PC-3 (cell line): ENCODE data around the gene CCDC82. TPM values are rescaled to one million over a fixed set of nuclear protein-coding genes. Genes with fewer than 3 reads are reported as not detected.

Experiments used
- ATAC-seq: fragments of 200-7000 bp; cut with Tn5 transposase; 2 replicates; pipeline ENCODE4 v1.9.1; 2020; ENCODE audit warnings: mild to moderate bottlenecking, moderate library complexity
- BruUV-seq: library from RNA; stranded (reverse); fragments of 400-500 nt; replicated peaks from 2 replicates; lab custom pipeline; 2021; lab: Mats Ljungman, UMichigan
- CTCF ChIA-PET: fragments of 300-600 bp; sonication (Branson Sonifier 250); formaldehyde crosslinking; loops from one replicate; lab custom pipeline; 2022; ENCODE audit warnings: antibody characterized with exemption; lab: Charles Lee
- POLR2A ChIA-PET: fragments of 300-600 bp; sonication (Branson Sonifier 250); formaldehyde crosslinking; loops from one replicate; lab custom pipeline; 2022; ENCODE audit warnings: antibody characterized with exemption; ENCODE audit not compliant: unreplicated experiment; lab: Charles Lee
- DNase-seq: peaks from one replicate; pipeline ENCODE4 v3.0.0-alpha.2; 2015
- H2AFZ ChIP-seq: fragments of 300-600 bp; sonication (generic); 2 replicates; pipeline ENCODE4 v1.6.0; 2016; ENCODE audit warnings: antibody characterized with exemption, low read length
- H3F3A ChIP-seq: fragments of 300-600 bp; sonication (generic); one replicate; pipeline ENCODE4 v1.6.0; 2017; ENCODE audit warnings: antibody characterized with exemption, low read length, control low read depth, mild to moderate bottlenecking; ENCODE audit not compliant: unreplicated experiment
- H3K27ac ChIP-seq: fragments of 300-600 bp; sonication (generic); 2 replicates; pipeline ENCODE4 v1.5.1; 2016; ENCODE audit warnings: mild to moderate bottlenecking, low read length
- H3K27me3 ChIP-seq: fragments of 300-600 bp; sonication (generic); 2 replicates; pipeline ENCODE4 v1.6.1; 2016; ENCODE audit warnings: low read length, mixed read lengths
- H3K36me3 ChIP-seq: fragments of 300-600 bp; sonication (generic); 2 replicates; pipeline ENCODE4 v1.6.1; 2016; ENCODE audit warnings: low read depth, mixed run types, low read length, mixed read lengths
- H3K4me1 ChIP-seq: fragments of 300-600 bp; sonication (generic); 2 replicates; pipeline ENCODE4 v1.5.1; 2016; ENCODE audit warnings: low read length; ENCODE audit not compliant: insufficient read depth
- H3K4me2 ChIP-seq: fragments of 300-600 bp; sonication (generic); 2 replicates; pipeline ENCODE4 v1.6.0; 2016; ENCODE audit warnings: low read length
- H3K4me3 ChIP-seq: fragments of 300-600 bp; sonication (generic); 2 replicates; pipeline ENCODE4 v1.5.1; 2016; ENCODE audit warnings: mild to moderate bottlenecking, low read length, mixed read lengths
- H3K79me2 ChIP-seq: fragments of 300-600 bp; sonication (generic); 2 replicates; pipeline ENCODE4 v1.6.1; 2017; ENCODE audit warnings: low read length, mixed read lengths
- H3K9ac ChIP-seq: fragments of 300-600 bp; sonication (generic); 2 replicates; pipeline ENCODE4 v1.6.0; 2016; ENCODE audit warnings: mild to moderate bottlenecking, low read length
- H3K9me2 ChIP-seq: fragments of 300-600 bp; sonication (generic); replicated peaks from 2 replicates; pipeline ENCODE4 v1.6.1; 2016; ENCODE audit warnings: mixed run types, low read length, mixed read lengths
- H3K9me3 ChIP-seq: fragments of 300-600 bp; sonication (generic); 2 replicates; pipeline ENCODE4 v1.6.1; 2016; ENCODE audit warnings: low read length, mixed read lengths
- H4K20me1 ChIP-seq: fragments of 300-600 bp; sonication (generic); 2 replicates; pipeline ENCODE4 v1.6.1; 2016; ENCODE audit warnings: low read length, mixed read lengths
- EZH2 ChIP-seq: fragments of 300-600 bp; sonication (generic); IDR thresholded peaks from one replicate; pipeline ENCODE4 v1.6.1; 2017; ENCODE audit warnings: antibody characterized with exemption, mild to moderate bottlenecking, low read length; ENCODE audit not compliant: unreplicated experiment
- EZH2phosphoT487 ChIP-seq: fragments of 300-600 bp; sonication (generic); IDR thresholded peaks from 2 replicates; pipeline ENCODE4 v1.6.1; 2018; ENCODE audit warnings: mild to moderate bottlenecking, antibody characterized with exemption, low read length, borderline replicate concordance
- intact Hi-C: fragments of 100-400 bp; cut with micrococcal nuclease; formaldehyde crosslinking; loops from 2 replicates; pipeline ENCODE4 v1.9.0; 2023
- total RNA-seq: library from RNA; depleted of rRNA; stranded (reverse); fragments of >200 nt; gene quantifications from 2 replicates; pipeline ENCODE4 v1.2.3, GENCODE V29; 2014
- TF ChIP-seq, protein P1 (sequence below): fragments of 300-600 bp; sonication (generic); conservative IDR thresholded peaks from 2 replicates; pipeline ENCODE4 v1.5.1; 2017; ENCODE audit warnings: antibody characterized with exemption, low read depth, mild to moderate bottlenecking, low read length

CCDC82 gene
- total RNA-seq, 1 experiment from 2014 or later = 13.5 TPM

DNA sequence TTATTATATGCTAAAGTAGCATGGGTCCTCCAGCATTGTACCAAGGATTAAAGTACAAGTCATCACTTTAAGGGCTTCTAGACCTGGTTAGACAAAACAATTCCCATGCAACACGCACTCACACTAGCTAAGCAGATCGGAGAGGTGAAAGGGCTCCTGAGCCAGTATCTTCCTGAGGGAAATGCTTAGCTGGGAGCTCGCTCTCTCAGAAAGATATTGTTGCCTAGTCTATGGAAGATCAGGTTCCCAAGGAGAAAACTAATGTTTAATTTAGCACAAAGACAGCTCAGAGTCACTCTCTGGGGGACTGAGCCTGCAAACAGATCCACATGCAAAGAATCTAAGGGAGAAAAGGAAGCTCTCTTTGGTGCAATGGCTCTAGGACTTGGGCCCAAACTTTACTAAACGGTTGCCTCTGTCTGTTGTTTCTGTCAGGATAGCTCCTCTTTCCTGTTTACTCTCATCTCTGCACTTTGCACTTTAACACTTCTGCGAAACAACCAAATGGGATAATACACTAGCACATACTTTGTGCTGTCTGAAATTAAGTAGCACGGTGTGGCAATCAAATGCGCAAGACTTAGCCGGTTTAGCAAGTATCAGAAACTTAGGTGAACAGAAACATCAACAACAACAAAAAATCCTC, 57.5 kb downstream of the CCDC82 start:
- Histone ChIP-seq H3F3A (no peaks in the 10 kb centered on the region), H3K27me3 (no peaks in the 10 kb centered on the region), H3K4me2 (no peak overlapping the region), H3K9me2 (0 out of 2 replicates have a peak, but pooled peaks cover 3% of the 10 kb centered on the region), H3K79me2 (peaks cover 55% of the 10 kb centered on the region), H3K4me3 (no peak overlapping the region), H3K9ac (no peak overlapping the region), H2AFZ (no peak overlapping the region), H4K20me1 (no peaks in the 10 kb centered on the region), H3K9me3 (no peaks in the 10 kb centered on the region), H3K4me1 (peaks cover 25% of the 10 kb centered on the region), H3K27ac (no peak overlapping the region), H3K36me3 (peaks cover 5% of the 10 kb centered on the region; the same call in 1 of the 2 replicates)
- TF ChIP-seq EZH2phosphoT487 (no peak), EZH2 (no peak)
- TF ChIP-seq, protein P1, sequence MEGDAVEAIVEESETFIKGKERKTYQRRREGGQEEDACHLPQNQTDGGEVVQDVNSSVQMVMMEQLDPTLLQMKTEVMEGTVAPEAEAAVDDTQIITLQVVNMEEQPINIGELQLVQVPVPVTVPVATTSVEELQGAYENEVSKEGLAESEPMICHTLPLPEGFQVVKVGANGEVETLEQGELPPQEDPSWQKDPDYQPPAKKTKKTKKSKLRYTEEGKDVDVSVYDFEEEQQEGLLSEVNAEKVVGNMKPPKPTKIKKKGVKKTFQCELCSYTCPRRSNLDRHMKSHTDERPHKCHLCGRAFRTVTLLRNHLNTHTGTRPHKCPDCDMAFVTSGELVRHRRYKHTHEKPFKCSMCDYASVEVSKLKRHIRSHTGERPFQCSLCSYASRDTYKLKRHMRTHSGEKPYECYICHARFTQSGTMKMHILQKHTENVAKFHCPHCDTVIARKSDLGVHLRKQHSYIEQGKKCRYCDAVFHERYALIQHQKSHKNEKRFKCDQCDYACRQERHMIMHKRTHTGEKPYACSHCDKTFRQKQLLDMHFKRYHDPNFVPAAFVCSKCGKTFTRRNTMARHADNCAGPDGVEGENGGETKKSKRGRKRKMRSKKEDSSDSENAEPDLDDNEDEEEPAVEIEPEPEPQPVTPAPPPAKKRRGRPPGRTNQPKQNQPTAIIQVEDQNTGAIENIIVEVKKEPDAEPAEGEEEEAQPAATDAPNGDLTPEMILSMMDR = no peak
- DNase-seq = no peak
- no peak for ATAC-seq
- intact Hi-C loops = no loop called here
- CTCF ChIA-PET = interaction anchor here (0.6 kb wide), 1 partner anchor 210 kb away, joined by 7 read pairs; no protein-coding TSS in a partner anchor
- POLR2A ChIA-PET = interaction anchor here (0.6 kb wide), 1 partner anchor 224 kb away, joined by 4 read pairs; no protein-coding TSS in a partner anchor
- BruUV-seq = no TSS peak

DNA sequence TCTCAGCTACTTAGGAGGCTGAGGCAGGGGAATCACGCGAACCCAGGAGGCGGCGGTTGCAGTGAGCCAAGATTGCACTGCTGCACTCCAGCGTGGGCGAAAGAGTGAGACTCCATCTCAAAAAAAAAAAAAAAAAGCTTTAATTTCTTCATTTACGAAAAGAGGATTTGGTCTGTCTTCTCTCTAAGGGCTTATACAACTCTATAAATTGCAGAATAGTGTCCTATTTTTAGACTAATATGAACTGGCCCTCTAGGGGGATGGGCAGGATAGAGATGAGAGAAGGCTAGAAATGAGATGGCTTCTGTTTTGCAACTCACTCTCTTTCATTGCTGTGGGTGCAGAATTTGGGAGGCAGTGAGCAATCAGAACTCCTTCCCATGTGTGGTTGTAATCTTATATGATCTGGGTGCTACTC, 58.0 kb downstream of the CCDC82 start:
- no TSS peak for BruUV-seq
- Histone ChIP-seq H3K4me3 (no peak overlapping the region), H3F3A (no peaks in the 10 kb centered on the region), H3K27ac (no peak overlapping the region), H3K4me2 (no peak overlapping the region), H2AFZ (no peak overlapping the region), H3K9me2 (0 out of 2 replicates have a peak, but pooled peaks cover 3% of the 10 kb centered on the region), H3K27me3 (no peaks in the 10 kb centered on the region), H3K36me3 (peaks cover 5% of the 10 kb centered on the region; the same call in 1 of the 2 replicates), H3K4me1 (peaks cover 25% of the 10 kb centered on the region), H3K9ac (no peak overlapping the region), H3K79me2 (peaks cover 50% of the 10 kb centered on the region), H4K20me1 (no peaks in the 10 kb centered on the region), H3K9me3 (no peaks in the 10 kb centered on the region)
- ChIA-PET POLR2A (no interaction called here), CTCF (interaction anchor here (0.5 kb wide), 1 partner anchor 11 kb away, joined by 4 read pairs; the partner anchor contains the start of gene MAML2)
- DNase-seq (no peak), ATAC-seq (no peak)
- TF ChIP-seq, protein P1 = no peak
- no peak for TF ChIP-seq EZH2
- no peak for TF ChIP-seq EZH2phosphoT487
- intact Hi-C loops = no loop called here

DNA sequence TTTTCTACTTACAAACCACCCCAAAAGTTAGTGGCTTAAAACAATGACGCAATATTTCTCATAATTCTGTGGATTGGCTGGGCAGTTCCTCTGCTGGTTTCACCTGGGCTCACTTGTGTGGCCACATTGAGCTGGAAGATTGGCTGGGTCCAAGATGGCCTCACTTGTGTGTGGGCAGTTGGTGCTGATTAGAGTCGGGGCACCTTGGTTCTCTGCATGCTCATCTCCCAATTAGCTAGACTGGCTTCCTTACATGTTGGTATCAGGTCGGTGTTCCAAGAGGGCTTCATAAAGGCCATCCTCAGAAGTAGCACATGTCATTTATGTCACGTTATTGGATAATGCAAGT, 59.2 kb downstream of the CCDC82 start:
- no peaks in the 10 kb centered on the region for H4K20me1 ChIP-seq
- peaks cover 29% of the 10 kb centered on the region for H3K4me1 ChIP-seq
- intact Hi-C loops = no loop called here
- 0 out of 2 replicates have a peak, but pooled peaks cover 3% of the 10 kb centered on the region for H3K9me2 ChIP-seq
- H3F3A ChIP-seq = no peaks in the 10 kb centered on the region
- H3K4me3 ChIP-seq = no peak overlapping the region
- peaks cover 39% of the 10 kb centered on the region; the same call in 1 of the 2 replicates for H3K79me2 ChIP-seq
- ATAC-seq (no peak), DNase-seq (no peak)
- H3K27me3 ChIP-seq = no peaks in the 10 kb centered on the region
- POLR2A ChIA-PET = no interaction called here
- no peak overlapping the region for H3K9ac ChIP-seq
- peaks cover 4% of the 10 kb centered on the region; the same call in 1 of the 2 replicates for H3K36me3 ChIP-seq
- BruUV-seq = no TSS peak
- H3K4me2 ChIP-seq = no peak overlapping the region
- no peak for TF ChIP-seq EZH2
- no peak for TF ChIP-seq EZH2phosphoT487
- TF ChIP-seq, protein P1 = no peak
- no peak overlapping the region for H2AFZ ChIP-seq
- H3K27ac ChIP-seq = no peak overlapping the region
- CTCF ChIA-PET = no interaction called here
- no peaks in the 10 kb centered on the region for H3K9me3 ChIP-seq
